Measurements from ENCODE around the gene CDHR3.
"Not testable (repeated sequence)": the region's sequence is repeated elsewhere in the genome, so short reads cannot be mapped to it uniquely, and the experiment has no call there.

The CDHR3 gene

DNA sequence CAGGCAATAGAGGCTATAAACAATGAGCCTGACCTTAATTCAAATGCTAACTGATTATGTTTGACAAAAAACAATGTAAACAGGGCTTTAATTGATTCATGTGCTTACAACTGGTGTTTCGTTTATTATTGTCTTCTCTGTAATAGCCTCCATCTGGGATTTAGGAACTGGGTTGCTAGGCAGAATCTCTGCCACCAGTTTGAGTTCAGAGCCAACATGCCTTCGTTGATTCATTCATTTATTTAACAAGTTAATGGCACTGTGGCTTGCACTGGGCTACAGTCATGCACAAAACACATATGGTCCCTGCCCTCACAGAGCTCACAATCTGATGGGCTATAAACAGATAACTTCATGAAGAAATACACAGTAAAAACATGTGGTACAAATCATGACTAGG, 19.6 kb upstream of the CDHR3 start:
- no peak overlapping the region for H3K27ac ChIP-seq
- TF ChIP-seq, protein P1, sequence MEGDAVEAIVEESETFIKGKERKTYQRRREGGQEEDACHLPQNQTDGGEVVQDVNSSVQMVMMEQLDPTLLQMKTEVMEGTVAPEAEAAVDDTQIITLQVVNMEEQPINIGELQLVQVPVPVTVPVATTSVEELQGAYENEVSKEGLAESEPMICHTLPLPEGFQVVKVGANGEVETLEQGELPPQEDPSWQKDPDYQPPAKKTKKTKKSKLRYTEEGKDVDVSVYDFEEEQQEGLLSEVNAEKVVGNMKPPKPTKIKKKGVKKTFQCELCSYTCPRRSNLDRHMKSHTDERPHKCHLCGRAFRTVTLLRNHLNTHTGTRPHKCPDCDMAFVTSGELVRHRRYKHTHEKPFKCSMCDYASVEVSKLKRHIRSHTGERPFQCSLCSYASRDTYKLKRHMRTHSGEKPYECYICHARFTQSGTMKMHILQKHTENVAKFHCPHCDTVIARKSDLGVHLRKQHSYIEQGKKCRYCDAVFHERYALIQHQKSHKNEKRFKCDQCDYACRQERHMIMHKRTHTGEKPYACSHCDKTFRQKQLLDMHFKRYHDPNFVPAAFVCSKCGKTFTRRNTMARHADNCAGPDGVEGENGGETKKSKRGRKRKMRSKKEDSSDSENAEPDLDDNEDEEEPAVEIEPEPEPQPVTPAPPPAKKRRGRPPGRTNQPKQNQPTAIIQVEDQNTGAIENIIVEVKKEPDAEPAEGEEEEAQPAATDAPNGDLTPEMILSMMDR (conservative IDR thresholded peaks at IDR 0.05): no peak

DNA sequence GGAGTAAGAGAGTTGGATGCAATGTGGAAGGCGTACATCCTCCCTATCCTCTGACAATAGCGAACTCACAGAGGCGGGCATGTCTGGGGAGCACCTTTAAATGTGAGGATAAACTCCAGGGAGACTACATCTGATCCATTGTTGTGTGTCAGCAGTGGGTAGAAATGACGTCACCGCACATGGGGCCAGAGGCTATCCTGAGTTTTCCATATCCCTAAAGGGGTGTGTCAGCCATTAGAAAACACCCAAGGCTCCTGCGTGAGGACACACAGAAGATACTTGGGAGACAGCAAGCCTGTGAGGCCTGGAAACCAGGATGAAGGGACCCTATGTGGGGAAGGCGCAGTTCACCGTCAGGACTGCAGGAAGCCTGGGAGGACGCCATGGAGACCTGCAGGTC, 17.2 kb upstream of the CDHR3 start:
- TF ChIP-seq, protein P1 (conservative IDR thresholded peaks at IDR 0.05): no peak
- no peak overlapping the region for H3K27ac ChIP-seq

DNA sequence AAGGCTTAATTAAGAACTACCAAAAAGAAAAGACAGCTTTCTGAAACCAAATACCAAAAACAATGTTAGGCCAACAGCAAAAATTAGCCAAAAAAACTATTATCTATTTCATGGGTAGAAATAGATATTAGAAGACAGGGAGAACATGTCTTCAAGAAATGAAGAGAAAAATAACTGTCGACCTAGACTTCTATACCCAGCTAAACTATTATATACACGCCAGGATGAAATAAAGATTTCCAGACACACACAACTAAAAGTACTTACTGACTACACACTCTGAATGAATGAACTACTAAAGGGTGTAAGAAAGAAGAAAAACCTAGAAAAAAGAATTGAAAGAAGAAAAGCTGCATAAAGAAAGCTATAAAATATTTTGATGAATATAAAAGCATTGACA, 11.5 kb upstream of the CDHR3 start:
- no peak overlapping the region for H3K27ac ChIP-seq
- TF ChIP-seq, protein P1 (conservative IDR thresholded peaks at IDR 0.05): no peak

DNA sequence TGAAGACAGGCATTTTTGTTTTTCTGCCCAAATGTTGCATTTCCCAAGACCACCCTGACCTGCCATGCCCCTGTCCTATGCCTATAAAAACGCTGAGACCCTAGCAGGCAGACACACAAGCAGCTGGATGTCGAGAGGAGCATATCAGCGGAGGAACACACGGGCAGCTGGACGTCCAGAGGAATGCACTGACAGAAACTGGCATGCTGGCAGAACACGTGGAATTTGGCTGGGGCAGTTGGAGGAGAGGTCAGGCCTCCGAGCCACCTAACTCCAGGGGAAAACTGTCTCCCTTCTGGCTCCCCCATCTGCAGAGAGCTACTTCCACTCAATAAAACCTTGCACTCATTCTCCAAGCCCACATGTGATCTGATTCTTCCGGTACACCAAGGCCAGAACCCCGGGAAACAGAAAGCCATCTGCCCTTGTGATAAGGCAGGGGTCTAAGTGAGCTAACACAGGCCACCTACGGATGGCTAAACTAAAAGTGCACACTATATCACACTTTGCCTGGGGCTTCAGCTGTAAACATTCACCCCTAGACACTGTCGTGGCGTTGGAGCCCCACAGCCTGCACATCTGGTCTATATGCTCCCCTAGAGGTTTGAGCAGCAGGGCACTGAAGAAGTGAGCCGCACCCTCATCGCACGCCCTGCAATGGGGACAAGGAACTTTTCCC, 10.0 kb upstream of the CDHR3 start:
- no peak overlapping the region for H3K27ac ChIP-seq
- TF ChIP-seq, protein P1 (conservative IDR thresholded peaks at IDR 0.05): no peak

DNA sequence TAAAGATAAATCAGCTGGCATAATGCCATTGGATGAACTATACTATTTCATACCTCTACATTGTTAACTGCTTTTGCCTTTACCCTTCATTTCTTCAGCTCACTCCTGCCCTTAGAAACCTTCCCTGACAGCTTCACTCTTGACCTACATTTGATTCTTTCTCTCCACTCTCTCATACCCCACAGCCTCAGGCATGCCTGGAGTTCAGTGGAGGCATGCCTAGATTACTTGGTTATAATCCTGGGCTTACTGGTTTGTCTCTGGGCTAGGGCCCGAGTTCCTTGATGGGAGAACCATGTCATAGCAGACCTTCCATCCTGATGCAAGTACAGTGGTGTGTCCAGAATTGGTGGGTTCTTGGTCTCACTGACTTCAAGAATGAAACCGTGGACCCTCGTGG, 8.4 kb upstream of the CDHR3 start:
- TF ChIP-seq, protein P1 (conservative IDR thresholded peaks at IDR 0.05): no peak
- no peak overlapping the region for H3K27ac ChIP-seq

DNA sequence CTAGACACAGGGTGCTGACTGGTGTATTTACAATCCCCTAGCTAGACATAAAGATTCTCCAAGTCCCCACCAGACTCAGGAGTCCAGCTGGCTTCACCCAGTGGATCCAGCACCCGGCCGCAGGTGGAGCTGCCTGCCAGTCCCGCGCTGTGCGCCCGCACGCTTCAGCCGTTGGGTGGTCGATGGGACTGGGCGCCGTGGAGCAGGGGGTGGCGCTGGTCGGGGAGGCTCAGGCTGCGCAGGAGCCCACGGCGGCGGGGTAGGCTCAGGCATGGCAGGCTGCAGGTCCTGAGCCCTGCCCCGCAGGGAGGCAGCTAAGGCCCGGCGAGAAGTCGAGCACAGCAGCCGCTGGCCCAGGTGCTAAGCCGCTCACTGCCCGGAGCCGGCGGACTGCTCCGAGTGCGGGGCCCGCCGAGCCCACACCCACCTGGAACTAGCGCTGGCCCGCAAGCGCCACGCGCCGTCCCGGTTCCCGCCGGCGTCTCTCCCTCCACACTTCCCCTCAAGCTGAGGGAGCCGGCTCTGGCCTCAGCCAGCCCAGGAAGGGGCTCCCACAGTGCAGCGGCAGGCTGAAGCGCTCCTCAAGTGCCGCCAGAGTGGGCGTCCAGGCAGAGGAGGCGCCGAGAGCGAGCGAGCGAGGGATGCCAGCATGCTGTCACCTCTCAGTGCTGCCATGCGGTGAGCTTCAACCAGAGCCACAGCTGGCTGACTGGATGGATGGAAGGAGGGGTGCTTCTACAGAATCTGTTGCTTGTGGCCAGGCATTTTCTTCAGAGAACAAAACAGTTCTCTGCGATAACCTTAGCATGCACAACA, 7.2 kb upstream of the CDHR3 start:
- not testable (repeated sequence) for H3K27ac ChIP-seq

DNA sequence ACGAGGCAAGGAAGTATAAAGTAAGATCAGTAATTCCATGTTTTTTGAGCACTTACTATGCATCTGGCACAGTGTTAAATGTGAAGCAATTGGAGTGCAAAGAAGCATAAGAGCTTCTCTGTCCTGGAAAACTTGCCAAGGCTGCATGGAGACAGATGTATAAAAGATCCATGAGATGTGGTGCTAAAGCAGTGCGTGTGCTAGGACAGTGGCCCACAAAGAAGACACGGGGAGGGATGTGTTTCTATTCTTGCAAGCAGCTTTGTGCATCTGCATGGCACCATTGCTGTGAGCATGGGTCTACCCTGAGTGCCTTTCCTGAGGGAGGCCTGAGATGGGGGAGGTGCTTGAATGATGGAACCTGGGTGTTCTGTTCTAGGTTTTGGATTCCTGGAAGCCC, 5.1 kb upstream of the CDHR3 start:
- no peak overlapping the region for H3K27ac ChIP-seq
- TF ChIP-seq, protein P1 (conservative IDR thresholded peaks at IDR 0.05): no peak

DNA sequence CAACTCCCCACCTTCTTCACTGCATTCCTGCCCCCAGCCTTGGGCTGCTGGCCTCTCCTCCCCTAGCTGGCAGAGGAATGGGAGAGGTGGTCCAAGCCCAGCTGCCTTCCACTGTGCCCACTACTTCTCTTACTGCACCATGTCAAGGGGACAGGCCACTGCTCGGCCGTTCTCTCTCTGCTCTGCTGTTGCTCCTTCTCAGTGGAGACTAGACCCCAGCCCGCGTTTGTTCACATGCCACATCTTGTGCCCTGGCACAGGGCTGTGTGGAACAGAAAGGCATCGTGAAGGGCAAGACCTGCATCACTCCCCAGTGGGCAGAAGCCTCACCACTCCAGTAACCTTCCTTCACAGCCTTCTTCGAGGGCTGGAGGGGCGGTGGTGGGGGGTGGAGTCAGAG, 711 bp upstream of the CDHR3 start:
- peak overlapping the region; percentile 69 for H3K27ac ChIP-seq
- TF ChIP-seq, protein P1 (conservative IDR thresholded peaks at IDR 0.05): no peak

All from VCaP (cell line).